GM18511 (cell line): ENCODE measurements around the gene TRAP1.

Experiments used
- ATAC-seq: cut with Tn5 transposase; IDR thresholded peaks from one replicate; pipeline ENCODE4 v1.9.1; 2021; ENCODE audit warnings: mild to moderate bottlenecking, moderate library complexity; ENCODE audit not compliant: unreplicated experiment

Gene TRAP1

DNA sequence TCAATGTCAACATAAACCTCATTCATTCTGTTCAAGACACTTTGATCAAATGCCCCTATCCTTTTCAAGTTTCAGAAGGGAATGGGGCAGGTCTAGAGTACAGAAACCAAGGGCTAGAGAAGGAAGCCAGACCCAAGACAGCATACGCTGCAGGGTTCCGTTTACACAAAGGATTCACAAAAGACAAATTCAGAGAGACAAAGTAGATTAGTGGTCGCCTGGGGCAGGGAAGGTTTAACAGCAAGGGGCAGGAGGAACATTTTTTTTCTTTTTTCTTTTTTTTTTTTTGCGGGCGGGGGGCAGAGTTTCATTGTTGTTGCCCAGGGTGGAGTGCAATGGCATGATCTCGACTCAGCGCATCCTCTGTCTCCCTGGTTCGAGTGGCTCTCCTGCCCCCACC is 19.9 kb upstream of the TRAP1 start:
- no peak for ATAC-seq

DNA sequence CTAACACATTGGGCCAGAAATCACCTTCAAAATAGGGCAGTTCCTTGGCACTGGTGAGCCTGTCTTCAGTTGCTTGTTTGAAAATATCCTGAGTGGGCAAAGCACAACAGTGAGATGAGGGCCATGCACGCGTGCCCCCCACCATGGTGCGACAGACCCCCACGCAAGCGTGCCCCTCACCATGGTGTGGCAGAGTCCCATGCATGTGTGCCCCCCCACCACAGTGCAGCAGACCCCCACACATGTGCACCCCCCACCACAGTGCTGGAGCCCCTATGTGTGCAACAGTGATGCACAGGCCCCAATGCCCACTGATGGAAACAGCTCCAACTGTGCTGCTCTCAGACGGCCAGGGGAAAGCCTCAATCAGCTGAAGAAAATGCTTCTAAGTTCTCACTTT is 18.8 kb upstream of the TRAP1 start:
- ATAC-seq = no peak

DNA sequence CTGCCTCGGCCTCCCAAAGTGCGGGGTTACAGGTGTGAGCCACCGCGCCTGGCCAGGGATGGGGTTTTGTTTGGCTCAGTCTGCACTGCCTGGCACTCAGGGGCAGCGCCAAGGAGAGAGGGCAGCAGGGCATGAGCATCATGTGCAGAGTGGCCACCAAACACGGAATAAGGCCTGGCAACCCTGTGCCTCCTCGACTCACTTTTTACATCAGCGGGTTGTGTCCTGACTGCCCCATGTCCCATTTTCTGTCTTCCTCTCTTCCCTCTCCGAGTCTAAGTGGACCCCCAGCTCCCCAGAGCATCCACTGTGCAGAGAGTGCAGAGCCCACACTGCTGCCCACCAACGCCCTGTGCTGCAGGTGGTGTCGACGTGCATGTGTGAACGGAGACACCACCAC is 18.2 kb upstream of the TRAP1 start:
- ATAC-seq = no peak

DNA sequence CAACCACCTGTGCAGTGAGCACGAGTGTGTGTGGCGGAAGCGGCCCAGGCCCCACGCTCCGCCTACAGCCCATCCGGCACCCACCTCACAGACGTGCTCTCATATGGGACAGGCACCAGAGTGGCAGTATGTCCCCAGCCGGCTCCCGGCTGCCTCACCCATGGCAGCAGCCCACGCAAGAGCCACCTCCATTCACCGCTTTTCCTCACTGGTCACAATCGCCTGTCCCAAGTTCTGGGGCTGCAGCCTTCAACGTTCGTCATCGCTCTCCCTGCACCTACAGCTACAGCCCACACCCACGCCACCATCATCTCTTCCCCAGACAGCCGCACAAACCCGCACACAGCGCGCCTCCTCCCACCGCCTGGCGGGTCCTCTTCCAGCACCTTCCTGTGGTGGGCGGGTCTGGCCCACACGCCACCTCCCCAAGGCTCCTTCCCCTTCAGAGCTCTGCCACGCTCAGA is 17.5 kb upstream of the TRAP1 start:
- ATAC-seq = no peak

DNA sequence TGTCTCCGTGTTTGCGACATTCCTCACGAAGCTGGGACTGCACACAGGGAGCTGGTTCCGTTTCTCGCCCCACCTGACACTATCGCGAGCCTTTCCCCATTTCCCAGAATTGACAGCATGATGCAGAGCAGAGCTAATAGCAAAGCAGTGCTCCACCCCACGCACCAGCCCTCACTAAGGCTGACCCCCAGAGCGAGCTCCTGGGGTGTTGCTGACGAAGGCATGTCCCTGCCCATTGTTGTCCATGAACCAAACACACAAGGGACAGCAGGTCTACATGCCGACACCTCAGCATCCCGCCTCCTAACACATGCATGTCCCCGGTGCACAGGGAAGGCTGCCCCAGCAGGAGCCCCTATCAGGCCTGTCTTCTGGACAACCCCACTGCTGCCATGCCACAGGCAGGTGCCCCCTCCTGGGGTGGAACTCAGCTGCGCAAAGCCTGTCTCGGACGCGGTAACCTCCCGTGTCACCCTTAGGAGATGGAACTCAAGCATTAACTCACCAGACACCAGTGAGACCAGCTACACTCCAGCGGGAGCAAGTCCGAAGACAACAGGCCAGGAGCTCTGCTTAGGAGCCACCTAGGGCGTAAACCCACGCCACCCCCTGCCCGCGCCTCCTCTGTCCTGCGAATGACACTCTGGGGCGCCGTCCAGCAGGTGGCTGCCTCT is 16.9 kb upstream of the TRAP1 start:
- no peak for ATAC-seq

DNA sequence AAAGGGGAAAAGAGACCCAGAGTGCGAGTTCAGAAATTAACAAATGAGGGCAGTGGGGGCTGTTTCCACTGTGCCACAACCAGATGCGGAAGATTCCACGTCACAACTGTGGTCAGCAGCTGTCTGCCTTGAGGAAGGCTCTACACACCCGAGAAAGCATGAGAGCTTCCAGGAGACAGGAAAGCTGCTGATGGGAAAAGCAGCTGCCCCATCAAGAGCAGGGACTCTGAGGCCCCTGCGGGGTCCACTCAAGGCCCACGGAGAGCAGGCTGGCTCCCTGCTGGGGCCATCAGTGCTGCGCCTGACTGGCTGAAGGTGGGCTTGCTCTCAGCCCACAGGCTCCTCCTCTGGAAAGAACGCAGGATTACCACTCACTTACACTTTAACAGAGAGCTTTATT is 14.8 kb upstream of the TRAP1 start:
- no peak for ATAC-seq

DNA sequence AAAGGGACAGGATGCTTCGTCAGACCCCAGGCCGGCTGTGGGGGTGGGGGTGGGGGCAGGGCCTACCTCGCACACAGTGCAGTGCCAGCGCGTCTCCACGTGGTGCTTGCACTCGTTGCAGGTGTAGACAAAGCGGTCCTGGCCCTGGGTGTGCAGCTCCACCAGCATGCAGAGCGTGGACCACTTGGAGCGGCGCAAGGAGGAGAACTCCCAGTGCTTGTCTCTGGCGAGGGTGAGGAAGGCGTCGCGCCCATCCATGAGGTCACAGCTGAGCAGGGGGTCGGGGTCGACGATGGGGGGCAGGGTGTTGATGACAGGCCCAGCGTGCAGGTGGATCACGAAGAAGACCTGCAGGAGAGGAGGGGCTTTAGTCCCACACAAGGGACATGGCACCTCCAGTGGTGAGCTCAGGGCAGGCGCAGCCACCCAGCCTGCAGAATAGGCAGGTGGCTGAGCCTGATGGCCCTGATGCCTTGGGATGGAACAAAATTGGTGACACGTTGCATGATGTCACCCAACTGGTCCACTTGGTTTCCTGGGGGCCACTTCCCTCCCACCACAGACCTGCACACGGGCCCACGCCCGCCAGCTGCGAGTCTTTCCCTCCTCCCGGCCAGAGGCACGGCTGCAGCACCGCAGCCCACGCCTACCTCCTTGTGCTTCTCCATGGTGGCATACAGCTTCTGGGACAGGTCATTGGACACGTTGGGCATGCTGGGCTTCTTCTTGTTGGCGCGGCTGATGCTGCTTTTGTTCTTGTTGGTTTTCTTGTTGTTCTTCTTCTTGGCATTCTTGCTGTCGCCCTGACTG is 14.0 kb upstream of the TRAP1 start:
- no peak for ATAC-seq

DNA sequence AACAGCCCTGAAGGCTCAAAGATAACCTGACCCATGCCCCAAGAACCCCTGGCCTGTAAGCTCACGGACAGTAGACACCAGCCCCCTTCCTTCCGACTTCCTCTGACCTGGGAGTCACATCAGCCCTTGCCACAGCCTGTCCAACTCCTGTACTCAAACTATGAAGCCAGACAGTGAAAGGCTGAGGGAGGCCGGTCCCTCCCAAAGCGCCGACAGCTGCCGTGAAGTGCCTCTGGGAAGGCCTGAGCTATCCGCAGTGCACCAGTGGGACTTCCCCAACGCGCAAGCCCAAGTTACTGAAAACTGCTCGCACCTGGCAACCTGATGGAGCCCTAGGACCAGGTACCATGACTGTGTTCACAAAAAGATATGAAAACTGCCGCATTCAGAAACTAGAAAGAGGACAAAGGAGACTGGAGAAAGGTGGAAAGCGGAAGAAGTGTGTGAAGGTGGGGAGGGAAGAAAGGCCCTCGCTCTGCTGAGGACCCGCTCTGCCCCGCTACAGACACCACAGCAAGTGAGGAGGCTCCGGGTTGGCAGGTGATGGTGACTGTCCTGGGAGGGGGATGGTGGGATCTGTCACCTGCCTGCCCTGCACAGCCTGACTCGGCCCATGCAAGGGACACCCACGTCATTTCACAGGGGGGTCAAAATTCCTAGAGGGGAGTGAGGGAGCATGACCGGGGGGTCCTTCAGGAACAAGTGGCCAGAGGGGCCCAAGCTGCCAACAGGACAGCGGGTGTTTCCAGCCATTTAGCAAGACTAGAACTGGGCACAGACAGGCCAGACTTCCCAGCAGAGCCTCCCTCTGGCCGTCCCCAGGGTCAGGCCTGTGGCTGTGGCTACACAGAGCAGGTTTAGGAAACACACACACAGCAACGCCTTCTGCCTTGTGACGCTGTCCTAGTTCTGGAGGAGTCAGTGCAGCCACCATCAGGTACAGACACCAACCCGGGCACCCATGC is 13.1 kb upstream of the TRAP1 start:
- ATAC-seq = no peak

DNA sequence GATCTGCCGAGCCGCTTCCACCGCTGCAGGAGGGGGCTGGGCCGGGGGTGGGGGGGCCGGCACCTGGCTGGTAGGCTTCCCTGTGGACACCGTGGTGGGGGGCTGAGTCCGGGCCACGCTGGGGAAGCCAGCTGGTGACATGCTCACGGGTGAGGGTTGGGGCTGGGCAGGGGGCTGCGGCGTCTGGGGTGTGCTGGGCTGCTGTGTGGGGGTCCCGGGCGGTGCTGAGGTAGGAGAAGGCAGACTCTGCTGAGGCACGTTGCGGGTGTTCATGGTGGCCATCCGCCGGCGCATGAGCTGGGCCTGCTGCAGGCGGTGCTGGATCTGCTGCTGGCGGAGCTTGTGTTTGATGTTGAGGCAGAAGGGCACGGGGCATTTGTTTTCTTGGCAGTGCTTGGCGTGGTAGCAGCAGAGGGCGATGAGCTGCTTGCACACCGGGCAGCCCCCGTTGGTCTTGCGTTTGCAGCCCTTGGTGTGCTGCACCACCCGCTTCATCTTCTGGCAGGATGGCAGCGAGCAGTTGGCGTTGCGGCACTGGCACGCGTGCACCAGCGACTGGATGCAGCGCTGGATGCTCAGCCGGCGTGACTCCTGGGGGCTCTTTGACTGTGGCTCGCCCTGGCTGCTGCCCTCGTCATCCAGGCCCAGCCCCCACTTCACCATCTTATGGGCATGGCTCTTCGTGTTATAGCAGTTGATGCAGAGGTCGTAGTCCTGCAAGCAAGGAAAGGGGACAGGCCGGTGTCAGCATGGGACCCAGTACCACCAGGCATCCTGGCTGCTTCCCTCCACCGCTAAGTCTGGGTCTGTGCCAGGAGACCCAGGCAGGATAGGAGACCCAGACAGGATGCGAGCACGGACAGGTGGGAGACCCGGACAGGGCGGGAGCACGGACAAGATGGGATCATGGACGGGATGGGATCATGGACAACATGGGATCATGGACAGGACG is 12.1 kb upstream of the TRAP1 start:
- no peak for ATAC-seq

DNA sequence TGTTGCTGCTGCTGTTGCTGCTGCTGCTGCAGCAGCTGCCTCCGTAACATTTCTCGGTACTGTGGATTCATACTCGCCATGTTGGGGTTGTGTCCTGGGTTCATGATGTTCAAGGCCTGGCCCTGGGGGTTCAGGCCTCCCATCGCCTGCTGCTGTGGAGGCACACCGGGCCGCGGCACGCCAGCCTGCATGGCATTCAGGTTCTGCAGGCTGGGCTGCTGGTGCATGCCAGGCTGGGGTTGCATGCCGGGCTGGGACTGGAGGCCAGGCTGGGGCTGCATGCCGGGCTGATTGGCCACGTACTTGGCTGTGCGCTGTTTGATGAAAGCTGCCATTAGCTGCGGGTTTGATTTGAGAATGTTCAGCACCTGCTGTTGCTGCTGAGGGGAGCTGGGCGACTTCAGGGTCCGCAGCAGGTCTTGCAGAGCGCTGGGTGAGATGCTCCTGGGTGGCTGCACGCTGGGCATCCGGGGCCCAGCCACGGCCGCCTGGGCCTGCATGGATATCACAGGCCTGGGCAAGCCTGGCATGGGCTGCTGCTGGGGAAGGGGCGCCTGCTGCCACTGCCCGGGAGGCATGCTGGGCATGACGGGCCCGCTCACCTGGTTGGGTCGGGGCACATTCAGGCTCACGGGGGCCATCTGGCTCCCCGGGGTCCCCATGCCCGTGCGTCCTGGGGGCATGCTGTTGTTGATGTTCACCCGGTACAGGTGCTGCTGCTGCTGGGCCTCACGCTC is 11.3 kb upstream of the TRAP1 start:
- ATAC-seq = no peak

DNA sequence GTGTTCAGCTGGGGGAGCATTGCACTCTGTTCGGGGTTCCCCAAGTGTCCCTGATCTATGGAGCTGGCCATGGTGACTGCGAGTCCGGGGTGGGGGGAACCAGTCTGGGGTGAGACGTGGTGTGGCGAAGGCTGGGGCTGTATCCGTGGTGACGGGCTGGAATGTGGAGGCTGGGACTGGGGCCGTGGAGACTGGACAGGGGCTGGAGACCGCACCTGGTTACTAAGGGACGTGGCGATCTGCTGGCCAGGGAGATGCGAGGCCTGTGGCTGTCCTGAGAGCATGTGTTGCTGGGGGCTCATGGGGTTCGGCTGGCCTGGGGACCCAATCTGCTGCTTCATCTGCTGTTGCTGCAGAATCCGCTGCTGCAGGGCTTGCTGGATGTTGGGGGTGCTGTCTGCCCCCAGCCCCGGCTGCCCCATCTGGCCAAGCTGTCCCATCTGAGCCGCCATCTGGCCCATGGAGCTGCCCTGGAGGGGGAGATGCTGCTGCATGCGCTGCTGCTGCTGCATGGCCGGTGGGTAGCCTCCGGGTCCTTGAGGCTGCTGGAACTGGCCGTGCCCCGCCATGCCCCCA is 10.6 kb upstream of the TRAP1 start:
- no peak for ATAC-seq

DNA sequence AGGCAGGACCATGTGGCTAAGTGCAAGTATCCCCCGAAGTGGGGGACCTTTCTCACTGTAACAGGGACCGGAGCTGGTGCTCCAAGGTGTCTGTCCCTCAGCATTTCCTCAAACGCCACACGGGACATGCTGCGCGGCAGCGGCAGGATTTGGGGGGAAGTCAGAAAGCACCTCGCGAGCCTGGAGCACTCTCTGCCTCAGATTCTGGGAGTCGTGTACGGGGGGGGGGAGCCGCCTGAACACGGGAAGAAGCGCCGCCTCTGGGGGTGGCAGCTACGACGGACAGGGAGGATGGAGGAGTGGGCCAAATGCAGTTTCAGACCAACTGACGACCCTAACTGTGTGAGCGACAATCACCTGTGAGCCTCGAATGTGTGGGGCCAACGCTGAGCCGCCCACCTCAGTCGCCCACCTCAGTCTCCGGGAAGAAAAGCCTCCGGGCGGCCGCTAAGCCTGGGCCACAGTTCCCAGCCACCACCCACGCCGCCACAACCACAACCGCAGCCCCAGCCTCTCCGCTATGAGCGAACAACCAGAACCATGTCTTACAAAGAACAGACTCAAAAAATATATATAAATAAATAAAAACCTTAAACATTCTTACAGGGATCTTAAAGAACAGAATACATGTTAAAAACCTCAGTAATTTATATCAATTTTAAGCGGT is 8.8 kb upstream of the TRAP1 start:
- ATAC-seq = no peak

DNA sequence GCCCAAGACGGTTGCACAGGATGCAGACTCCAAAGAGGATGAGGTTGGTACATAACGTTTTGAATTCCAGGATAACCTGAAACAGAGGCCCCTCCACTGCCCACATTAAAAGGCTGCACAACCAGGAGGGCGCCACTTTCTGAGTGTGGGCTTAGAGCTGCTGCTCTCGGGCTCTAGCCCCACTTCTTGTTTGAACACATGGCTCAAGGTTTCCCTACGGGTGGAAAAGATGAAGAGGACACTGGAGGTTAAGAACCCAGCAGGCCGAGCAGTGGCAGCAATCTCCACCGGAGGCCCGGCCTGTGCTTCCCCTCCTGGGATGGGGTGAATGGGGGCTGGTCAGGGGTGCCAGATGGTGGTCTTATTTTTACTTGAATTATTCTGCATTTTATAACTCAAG is 8.0 kb upstream of the TRAP1 start:
- no peak for ATAC-seq

DNA sequence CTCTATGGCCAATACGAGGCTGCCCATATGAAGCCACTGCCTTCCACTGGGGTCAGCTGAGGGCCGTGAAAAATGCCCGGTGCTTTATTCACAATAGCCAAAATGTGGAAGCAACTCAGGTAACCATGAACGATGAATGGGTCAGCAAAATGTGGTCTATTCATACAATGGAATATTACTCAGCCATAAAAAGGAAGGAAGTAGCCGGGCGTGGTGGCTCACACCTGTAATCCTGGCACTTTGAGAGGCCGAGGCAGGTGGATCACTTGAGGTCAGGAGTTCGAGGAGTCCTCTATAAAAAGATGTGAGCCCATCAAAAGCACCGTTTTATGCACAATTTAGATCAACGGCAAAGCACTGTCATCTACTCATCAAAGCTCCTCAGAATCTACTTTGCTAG is 5.2 kb upstream of the TRAP1 start:
- no peak for ATAC-seq

DNA sequence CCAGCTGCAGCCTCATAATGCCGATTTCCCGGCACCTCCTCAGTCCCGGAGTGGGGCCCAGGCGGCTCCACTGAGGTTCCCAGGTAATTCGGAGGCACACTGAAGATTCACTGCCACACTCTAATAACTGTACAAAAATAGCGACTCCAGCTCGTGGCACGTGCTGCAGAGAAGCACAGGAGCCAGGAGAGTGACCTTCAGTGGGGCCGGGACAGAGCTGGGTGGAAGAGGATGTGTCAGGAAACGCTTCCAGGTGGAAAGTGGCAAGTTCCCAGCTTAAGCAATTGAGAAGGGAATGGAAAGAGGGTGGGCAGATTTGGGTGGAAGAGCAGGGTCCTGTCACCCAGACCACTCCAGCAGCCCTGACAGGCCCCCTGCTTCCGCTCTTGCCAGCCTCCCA is 3.1 kb upstream of the TRAP1 start:
- ATAC-seq = no peak

DNA sequence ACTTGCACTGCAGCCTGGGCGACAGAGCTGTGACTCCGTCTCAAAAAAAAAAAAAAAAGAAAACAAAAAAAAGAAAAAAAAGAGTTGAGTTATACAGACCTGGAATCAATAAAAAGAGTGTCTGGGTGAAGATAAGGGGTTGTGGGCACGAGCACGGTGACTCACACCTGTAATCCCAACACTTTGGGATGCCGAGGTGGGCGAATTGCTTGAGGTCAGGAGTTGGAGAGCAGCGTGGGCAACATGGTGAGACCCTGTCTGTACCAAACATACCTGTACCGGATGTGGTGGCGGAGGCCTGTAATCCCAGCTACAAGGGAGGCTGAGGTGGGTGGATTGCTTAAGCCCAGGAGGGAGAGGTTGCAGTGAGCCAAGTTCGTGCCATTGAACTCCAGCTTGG is 1.3 kb upstream of the TRAP1 start:
- ATAC-seq = no peak

DNA sequence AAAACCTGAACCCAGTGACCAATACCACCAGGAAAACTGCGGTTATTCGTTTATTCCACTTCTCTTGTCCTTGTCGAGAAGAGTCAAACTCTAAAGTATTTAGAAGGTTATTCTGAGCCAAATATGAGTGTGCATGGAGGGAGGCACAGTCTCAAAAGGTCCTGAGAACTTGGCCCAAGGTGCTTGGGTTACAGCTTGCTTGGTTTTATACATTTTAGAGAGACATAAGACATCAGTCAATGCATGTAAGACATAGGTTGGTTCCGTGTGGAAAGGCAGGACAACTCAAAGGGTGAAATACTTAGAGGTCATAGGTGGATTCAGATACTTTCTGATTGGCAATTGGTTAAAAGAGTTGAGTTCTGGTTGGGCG is 681 bp upstream of the TRAP1 start:
- ATAC-seq = no peak

DNA sequence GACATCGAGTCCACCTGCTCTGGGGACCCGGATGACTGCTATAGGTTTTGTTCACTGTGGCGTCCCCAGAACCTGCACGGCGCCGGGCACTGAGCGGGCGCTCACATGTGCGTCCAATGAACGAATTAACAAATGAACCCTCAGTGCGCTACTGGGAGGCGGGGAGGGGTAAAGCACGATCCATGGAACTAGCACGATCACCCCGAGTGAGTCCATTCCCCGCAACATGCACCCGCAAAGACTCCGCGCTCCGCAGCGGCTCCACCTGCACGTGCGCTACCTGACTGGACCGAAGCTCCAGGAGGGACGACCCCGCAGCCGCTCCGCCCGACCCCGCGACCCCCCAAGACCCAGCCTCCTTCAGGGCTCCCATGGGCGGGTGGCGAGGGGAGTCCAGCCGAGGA is 491 bp downstream of the TRAP1 start:
- peak; percentile 34 for ATAC-seq

DNA sequence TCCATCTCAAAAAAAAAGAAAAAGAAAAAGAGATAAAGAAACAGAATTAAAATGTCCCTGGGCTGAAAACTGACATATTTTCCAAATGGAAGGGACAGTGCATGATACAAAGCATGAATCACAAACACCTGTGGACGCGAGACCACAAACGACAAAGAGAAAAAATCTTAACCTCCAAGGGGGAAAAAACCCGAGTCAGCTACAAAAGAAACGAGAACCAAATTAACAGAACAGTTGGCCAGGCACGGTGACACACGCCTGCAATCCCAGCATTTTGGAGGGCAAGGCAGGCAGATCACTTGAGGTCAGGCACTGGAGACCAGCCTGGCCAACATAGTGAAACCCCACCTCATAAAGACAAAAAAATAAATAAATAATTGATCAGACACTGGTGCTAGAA is 1.9 kb downstream of the TRAP1 start:
- no peak for ATAC-seq
